GM21390 (cell line): Measurements from ENCODE around the gene PCDHGC3.
"Not testable (repeated sequence)": the region's sequence is repeated elsewhere in the genome, so short reads cannot be mapped to it uniquely, and the experiment has no call there.

Experiments
- ATAC-seq: cut with Tn5 transposase; IDR thresholded peaks from one replicate; pipeline ENCODE4 v1.9.1; 2021; ENCODE audit not compliant: unreplicated experiment

The PCDHGC3 gene

GRCh38 chr5:141475625-141476131, at the start of gene PCDHGC3:
Gene PCDHGC3 (plus strand): TSS chr5:141475966. CDS start chr5:141476117, 151 bp downstream.
- peak; percentile 99 for ATAC-seq

- ATAC-seq, result no peak
These were observed 47.9 kb upstream of the PCDHGC3 start for GRCh38 chr5:141427783-141428426.

- ATAC-seq, result peak; percentile 85
These were observed 45.2 kb upstream of the PCDHGC3 start, which contains the start of gene PCDHGA12 for GRCh38 chr5:141430332-141431113. Gene PCDHGA12 (plus strand): TSS chr5:141430507. CDS start chr5:141430760, 253 bp downstream.

GRCh38 chr5:141431286-141431685, 44.5 kb upstream of the PCDHGC3 start:
- peak; percentile 25 for ATAC-seq

GRCh38 chr5:141432308-141432707, 43.5 kb upstream of the PCDHGC3 start:
- ATAC-seq, result not testable (repeated sequence)

- ATAC-seq, result not testable (repeated sequence)
These were observed 43.0 kb upstream of the PCDHGC3 start for GRCh38 chr5:141432726-141433125.

GRCh38 chr5:141434006-141434405, 41.8 kb upstream of the PCDHGC3 start:
- ATAC-seq, result no peak

- ATAC-seq, result no peak
These were observed 38.5 kb upstream of the PCDHGC3 start for GRCh38 chr5:141437221-141437620.

- ATAC-seq, result no peak
These were observed 36.2 kb upstream of the PCDHGC3 start for GRCh38 chr5:141439411-141440141.

- ATAC-seq, result no peak
These were observed 35.4 kb upstream of the PCDHGC3 start for GRCh38 chr5:141440341-141440740.

- no peak for ATAC-seq
These were observed 34.1 kb upstream of the PCDHGC3 start for GRCh38 chr5:141441571-141442170.

GRCh38 chr5:141465351-141465750, 10.4 kb upstream of the PCDHGC3 start:
- no peak for ATAC-seq

GRCh38 chr5:141476132-141476911, 556 bp downstream of the PCDHGC3 start:
- peak; percentile 25 for ATAC-seq

GRCh38 chr5:141477044-141477575, 1.3 kb downstream of the PCDHGC3 start:
- no peak for ATAC-seq

- ATAC-seq, result no peak
These were observed 2.0 kb downstream of the PCDHGC3 start for GRCh38 chr5:141477815-141478214.

- ATAC-seq, result no peak
These were observed 2.7 kb downstream of the PCDHGC3 start for GRCh38 chr5:141478321-141478945.

GRCh38 chr5:141479776-141480175, 4.0 kb downstream of the PCDHGC3 start:
- ATAC-seq, result no peak

- ATAC-seq, result no peak
These were observed 8.1 kb downstream of the PCDHGC3 start for GRCh38 chr5:141483902-141484301.

GRCh38 chr5:141484310-141484640, 8.5 kb downstream of the PCDHGC3 start:
- ATAC-seq, result no peak
